DMS114 treated with DMSO at 0.1 percent for 48 hours (cell line): ENCODE data around the gene EIF3A.

Source experiments
- DNase-seq: peaks from one replicate; lab custom pipeline; 2025; ENCODE audit not compliant: unreplicated experiment; lab: John Stamatoyannopoulos, UW

Gene EIF3A

DNA sequence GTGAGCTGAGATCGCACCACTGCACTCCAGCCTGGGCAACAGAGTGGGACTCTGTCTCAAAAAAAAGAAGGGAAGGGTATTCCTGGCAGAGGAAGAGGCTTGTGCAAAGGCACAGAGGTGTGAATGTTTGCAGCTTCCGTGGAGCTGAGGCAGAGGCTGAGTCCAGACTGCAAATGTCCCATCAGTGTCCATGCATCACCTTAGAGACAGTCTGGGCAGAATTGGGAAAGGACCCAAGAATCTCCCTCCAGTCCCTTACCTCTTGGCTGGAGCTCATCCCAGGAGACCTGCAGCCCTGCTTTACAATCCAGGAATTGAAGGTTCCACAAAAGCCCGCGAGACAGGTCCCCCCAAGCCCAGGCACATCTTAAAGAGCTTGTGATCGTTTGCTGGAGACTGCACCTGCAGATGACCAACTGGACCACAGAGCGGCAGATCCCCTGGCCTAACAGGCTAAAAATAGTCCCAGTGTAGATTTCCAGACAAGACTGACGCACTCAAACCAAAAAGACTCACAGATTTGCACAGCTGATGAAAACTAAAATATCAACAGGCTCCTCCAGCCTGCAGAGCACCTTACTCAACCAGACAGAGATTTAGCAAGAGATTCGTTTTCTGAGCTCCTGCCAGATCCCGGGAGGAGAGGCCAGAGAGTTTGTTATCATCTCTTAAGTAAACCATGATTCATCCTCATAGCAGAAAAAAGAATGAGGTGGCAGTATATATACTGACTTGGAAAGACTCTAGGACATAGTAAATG is 74.0 kb downstream of the EIF3A start:
- DNase-seq = no peak

DNA sequence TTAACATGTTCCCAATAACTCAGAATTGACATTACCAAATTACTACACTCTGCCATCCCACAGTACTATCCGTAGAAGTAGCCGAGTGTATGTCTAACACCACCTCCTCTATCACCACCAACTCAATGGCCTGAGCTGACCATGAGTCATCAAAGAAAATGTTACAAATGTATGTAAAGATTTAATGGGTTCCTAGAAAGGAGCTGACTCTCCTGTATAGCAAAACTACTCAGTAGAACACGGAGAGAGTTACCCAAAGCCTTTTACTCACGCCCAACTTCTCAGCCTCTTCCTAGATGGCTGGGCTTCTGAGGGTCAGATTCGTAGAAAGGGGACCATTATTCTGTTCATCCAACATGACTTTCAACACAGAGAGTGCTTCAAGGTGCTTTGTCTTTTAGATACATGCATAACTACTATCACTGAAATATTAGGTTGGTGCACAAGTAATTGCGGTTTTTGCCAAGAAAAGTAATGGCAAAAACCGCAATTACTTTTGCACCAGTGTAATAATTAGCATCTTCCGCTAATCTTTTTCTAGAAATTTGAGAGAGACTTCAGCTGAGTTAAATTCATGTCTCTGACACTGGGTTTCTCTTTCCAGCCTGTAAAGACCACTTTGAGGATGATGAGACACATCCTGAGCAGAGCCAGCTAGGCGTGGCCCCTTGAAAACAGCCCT is 75.1 kb downstream of the EIF3A start:
- no peak for DNase-seq

DNA sequence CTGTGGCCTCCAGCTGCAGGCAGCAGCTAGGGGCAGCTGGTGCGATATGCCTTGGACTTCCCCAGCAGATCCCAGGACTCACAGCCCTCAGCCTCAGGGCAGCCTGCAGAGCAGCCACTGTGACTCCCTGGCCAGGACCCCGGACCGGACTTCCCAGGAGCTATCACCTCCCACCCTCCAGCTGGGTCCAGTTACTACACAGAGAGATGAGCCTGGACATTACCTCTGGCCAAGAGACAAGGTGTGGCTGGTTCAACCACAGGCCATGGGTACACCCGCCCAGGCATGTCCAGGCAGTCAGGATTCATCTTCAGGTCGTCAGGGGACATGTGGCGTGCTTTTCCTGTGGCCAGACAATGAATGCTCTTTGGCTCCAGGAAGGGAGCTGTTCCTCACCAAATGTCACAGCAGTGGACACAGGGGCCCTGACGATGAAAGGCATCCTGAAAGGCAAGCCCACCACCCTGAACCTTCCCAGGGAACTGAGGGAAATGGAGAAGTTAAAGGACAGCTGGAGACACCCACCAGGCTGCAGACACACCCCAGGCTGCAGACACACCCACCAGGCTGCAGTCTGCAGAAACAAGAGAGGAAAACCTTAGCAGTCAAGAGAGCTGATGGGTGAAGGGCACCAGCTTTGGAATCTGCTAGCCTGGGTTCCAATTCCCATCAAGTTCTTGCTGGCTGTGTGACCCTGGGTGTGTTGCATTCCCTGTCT is 76.9 kb downstream of the EIF3A start:
- DNase-seq = no peak

DNA sequence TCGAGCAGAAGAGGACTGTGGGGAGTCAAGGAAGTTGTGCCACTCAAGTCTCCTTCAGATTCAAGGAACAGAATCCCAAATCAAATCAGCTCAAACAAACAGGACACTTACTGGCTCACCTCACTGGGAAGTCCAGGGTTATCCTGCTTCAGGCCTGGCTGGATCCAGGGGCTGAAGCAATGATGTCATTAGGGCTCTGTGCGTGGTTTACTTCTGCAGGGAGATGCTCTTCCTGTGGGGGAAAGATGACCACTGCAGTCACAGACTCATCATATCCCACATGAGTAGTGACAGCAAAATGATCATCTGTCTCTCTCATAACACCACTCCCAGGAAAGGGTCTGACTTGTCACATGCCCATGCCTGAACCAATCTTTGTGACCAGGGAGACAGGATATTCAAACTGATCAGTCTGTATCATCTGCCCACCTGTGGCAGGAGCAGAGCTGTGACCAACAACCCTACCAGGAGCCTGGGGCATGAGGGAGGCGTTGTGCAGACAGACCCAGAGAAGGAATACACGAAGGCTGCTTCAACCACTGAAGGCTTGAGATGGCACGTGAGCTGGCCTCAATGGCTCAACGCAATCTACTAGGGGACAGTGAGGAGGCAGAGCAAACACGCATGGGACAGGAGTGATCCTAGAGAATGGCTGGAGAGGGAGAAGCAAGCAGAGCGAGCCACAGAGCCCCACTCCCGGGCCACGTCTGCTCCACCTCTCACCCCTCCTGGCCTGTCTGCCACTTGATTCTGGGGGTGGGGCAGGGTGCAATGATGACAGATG is 78.7 kb downstream of the EIF3A start:
- DNase-seq = no peak

DNA sequence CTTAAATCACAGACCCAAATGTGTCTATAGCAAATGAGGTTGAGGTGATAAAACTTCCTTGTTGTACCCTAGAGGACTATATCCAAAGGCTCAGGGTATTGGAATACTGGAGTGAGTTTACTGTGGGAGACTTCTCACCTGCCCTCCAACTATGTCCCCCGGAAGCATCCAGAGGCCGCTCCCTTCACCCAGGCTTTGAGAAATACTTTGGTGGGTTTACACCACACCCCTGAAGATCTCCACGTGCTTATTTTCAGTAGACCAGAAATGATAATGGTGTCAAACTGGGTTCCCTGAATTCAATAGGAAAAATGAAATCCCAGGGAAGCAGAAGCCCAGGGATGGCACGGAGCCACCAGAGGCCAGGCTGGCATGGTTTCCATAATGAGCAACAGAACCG is 82.4 kb downstream of the EIF3A start:
- no peak for DNase-seq

DNA sequence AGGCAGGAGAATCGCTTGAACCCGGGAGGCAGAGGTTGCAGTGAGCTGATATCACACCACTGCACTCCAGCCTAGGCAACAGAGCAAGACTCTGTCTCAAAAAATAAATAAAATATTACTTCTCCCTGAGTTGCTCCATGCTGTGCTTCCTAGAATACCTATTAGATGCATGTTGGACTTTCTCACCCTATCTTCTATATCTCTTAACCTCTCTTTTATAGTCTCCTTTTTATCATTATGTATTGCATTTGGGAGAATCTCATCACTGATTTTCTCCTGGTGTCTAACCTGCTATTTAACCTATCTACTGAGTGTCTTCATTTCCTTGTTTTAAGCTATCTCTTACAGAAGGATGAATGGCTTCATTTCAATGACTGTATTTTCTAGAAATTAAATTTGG is 83.2 kb downstream of the EIF3A start:
- no peak for DNase-seq

DNA sequence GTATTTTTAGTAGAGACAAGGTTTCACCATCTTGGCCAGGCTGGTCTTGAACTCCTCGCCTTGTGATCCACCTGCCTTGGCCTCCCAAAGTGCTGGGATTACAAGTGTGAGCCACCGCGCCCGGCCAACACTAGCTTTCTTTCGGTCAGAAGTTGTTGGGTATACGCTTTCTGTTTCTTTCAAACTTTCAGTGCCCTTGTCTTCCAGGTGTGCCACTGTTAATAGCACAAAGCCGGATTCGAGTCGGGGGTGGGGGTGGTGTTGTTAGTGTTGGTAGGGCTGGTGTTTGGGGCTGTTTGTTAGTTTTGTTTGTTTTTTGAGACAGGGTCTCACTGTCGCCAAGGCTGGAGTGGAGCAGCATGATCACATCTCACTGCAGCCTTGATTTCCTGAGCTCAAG is 84.9 kb downstream of the EIF3A start:
- no peak for DNase-seq

DNA sequence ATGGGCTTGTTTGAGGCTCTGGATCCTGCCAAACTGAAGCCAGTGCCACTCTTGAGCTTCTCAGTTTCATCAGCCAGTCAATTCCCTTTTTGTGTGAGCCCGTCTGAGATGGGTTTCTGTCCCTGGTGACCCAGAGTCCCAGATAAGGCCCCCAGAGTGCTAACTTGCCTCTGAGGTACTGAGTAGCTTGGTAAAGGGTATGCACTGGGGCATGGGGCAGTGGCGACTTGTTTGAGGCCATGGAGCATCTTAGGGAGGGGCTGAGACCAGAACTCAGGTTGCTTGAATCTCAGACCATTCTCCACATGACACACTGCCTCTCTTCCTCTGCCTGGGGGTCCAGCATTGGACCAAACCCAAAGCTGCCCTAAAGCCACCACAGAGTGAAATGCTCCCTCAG is 86.3 kb downstream of the EIF3A start:
- DNase-seq = no peak

DNA sequence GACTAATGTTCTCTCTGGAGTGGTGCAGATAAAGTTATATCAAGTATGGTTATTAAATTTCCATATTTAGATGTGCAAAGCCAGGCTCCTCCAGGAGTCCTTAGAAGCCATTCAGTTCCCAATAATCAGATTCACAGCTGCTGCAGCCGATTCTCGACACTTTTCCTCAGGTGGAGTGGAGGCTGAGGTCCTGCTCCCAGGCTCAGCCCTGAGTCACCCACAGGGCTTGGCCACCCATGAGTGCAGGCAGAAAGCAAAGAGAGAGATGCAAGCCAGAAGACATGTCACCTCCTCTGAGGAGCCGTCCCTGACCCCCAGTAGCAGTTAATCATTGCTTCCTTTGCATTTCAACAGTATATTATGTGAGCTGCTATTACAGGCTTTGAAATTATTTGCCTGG is 87.4 kb downstream of the EIF3A start:
- DNase-seq = no peak

DNA sequence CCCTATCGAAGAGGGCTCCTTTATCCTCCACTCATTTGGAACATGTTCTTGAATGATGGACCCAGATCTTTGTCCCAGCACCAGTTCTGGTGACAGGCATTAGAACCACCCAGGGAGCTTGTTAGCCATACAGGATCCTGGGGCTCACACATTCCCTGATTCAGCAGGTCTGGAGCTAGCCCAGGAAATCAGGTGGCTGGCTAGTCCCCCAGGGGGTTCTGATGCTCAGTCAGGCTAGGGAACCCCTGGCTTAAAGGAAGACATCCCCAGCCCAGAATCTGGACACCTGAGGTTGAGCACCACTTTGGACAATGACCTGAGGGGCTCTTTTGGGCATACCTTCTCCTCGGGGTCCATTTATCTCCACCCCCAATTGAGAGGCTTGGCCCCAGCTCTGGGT is 88.1 kb downstream of the EIF3A start:
- DNase-seq = no peak

DNA sequence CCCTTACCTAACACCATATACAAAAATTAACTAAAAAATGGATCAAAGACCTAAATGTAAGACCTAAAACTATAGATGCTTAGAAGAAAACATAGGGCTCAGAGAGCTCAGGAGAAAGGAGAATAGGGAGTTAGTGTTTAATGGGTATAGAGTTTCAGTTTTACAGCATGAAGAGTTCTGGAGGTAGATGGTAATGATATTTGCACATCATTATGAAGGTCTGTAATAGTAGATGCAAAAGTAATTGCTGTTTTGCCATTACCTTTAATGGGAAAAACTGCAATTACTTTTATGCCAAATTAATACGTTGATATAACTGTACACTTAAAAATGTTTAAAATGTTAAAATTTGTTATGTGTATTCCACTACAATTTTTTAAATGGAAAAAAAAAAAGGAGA is 90.3 kb downstream of the EIF3A start:
- no peak for DNase-seq

DNA sequence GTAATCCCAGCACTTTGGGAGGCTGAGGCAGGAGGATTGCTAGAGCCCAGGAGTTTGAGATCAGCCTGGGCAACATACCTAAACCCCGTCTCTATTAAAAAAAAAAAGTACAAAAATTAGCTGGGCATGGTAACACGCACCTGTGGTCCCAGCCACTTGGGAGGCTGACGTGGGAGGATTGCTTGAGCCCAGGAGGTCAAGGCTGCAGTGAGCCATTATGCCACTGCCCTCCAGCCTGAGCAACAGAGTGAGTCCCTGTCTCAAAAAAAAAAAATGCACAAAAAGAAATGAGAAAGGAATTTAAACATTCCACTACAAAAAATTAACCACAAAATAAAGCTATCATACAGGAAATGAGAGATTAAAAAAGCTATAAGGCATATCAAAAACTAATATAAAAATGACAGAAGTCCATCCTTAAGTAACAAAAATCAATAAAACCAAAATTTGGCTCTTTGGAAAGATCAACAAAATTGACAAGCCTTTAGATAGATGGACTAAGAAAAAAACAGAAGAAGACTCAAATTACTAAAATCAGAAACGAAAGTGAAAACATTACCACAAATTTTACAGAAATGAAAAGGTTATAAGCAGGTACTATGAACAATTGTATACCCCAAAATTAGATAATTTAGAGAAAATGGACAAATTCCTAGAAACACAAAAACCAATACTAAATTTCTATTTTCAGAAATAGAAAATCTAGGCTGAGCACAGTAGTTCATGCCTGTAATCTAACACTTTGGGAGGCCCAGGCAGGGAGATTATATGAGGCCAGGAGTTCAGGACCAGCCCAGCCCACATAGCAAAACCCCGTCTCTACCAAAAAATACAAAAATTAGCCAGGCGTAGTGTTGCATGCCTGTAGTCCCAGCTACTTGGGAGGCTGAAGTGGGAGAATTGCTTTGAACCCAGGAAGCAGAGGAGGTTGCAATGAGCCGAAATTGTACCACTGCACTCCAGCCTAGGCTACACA is 93.5 kb downstream of the EIF3A start:
- DNase-seq = no peak

DNA sequence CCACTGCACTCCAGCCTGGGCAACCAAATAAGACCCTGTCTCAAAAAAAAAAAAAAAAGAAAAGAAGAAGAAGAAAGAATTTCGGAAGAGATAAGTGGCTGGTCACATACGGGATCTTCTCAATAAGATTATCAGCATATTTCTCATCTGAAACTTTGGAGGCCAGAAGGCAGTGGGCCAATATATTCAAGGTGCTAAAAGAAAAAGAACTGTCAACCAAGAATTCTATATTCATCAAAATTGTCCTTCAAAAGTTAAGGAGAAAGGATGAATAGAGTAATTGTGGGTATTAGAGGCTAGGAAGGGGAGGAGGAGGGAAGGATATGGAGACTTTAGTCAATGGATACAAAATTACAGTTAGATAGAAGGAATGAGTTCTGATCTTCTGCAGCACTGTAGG is 95.0 kb downstream of the EIF3A start:
- DNase-seq = no peak
